ENCODE data around the gene DENND6B.

DNA sequence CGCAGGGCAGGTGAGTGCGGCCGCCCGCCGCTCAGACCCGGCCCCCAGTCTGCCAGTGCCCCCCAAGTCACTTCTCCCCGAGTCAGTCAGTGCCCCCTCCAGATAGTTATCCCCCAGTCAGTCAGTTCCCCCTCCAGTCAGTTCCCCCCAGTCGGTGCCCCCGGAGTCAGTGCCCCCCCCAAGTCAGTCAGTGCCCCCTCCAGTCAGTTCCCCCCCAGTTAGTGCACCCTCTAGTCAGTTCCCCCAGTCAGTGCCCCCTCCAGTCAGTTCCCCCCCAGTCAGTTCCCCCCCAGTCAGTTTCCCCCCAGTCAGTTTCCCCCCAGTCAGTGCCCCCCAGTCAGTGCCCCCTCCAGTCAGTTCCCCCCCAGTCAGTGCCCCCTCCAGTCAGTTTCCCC is 16.7 kb upstream of the DENND6B start:
- TF ChIP-seq, protein P1, sequence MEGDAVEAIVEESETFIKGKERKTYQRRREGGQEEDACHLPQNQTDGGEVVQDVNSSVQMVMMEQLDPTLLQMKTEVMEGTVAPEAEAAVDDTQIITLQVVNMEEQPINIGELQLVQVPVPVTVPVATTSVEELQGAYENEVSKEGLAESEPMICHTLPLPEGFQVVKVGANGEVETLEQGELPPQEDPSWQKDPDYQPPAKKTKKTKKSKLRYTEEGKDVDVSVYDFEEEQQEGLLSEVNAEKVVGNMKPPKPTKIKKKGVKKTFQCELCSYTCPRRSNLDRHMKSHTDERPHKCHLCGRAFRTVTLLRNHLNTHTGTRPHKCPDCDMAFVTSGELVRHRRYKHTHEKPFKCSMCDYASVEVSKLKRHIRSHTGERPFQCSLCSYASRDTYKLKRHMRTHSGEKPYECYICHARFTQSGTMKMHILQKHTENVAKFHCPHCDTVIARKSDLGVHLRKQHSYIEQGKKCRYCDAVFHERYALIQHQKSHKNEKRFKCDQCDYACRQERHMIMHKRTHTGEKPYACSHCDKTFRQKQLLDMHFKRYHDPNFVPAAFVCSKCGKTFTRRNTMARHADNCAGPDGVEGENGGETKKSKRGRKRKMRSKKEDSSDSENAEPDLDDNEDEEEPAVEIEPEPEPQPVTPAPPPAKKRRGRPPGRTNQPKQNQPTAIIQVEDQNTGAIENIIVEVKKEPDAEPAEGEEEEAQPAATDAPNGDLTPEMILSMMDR (IDR thresholded peaks at IDR 0.05), result no peak
- TF ChIP-seq POLR2AphosphoS5 (IDR thresholded peaks at IDR 0.05), result no peak
- no peak for TF ChIP-seq POLR2A (IDR thresholded peaks at IDR 0.05)
